Stimulated activated CD8-positive, alpha-beta memory T cell treated with anti-CD3 and anti-CD28 coated beads, Interleukin-15, amount 100 ng/mL, for 48 hours (primary cell): ENCODE measurements around the gene GOLGA1.
"Not testable (repeated sequence)": the region's sequence is repeated elsewhere in the genome, so short reads cannot be mapped to it uniquely, and the experiment has no call there.

Experiments
- DNase-seq, 2 donors: peaks; one replicate each; pipeline ENCODE4 v3.0.0-alpha.2; 2020; ENCODE audit warnings: low read depth in 2 of 2

The GOLGA1 gene

DNA sequence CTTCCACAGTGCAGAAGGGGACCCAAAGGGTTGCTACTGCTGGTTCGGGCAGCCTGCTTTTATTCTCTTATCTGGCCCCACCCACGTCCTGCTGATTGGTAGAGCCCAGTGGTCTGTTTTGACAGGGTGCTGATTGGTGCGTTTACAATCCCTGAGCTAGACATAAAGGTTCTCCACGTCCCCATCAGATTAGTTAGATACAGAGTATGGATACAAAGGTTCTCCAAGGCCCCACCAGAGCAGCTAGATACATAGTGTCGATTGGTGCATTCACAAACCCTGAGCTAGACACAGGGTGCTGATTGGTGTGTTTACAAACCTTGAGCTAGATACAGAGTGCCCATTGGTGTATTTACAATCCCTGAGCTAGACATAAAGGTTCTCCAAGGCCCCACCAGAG is 102.8 kb downstream of the GOLGA1 start:
- DNase-seq = not testable (repeated sequence)

DNA sequence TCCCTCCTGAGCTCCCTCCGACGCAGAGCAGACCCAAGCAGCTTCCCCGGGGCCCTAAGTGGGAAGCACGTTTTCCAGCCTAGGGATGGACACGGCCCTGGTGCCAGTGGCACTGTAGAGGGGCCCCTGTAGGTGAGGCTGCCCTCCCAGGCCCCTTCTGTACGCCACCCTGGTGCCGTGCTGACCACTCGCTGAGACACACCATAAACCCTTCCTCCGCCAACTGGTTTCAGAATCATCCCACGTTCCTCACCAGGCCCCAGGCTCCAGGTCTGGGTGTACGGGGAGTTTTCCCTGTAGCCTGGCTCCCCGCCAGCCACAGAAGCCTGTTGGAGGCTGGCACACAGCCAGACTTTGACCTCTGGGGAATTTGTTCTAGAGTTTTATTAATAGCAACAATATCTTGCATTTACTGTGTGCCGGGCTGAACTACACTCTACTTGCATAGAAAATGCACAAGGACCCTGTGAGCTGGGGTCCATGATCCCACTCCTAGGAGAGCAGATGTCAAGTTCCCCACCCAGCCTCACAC is 105.8 kb downstream of the GOLGA1 start:
- DNase-seq = no peak

DNA sequence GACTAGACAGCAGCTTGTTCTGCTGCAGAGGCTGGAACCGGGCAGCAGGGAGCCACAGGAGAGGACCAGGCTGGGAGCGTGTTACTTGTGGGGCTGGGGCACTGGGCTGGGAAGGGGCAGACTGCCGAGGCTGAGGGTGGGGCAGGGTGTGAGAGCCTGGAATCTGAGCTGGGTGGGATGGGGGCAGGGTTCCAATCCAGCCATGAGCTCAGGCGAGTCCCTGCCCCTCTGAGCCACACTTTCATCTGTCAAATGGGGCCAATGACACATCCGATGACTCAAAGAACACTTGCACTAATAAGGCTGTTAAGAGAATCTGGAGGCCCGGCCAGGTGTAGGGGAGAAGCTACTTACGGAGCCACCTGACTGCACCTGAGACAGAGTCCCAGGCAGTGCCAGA is 106.3 kb downstream of the GOLGA1 start:
- no peak for DNase-seq

DNA sequence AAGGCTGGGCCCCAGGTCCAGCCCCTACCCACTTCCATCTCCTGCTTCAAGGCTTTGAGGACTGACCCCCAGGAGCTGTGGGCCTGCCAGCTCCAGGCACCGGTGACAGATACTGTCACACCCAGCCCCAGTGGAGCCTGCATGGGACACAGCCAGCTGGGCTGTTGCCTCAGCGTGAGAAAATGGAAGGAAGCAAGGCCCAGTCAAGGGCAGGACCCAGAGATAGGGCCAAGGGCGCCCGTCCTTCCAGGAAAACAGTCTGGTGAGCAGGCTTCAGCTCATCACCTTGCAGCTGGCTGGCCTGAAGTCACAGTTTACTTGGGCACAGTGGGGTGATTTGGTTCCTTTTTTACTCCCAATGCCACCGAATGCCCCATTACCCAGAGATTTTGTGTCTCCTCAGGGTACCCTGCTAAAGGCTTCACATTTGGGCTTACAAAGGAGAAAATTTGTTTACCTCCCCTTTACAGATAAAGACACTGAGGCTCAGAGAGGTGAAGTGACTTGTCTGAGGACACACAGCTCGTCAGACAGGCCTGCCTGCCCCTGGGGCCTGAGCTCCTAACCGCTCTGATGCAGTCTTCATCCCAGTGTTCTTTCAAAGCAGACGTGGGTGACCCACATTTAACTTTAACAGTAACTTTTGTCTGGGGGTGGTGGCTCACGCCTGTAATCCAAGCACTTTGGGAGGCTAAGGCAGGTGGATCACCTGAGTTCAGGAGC is 109.1 kb downstream of the GOLGA1 start:
- no peak for DNase-seq

DNA sequence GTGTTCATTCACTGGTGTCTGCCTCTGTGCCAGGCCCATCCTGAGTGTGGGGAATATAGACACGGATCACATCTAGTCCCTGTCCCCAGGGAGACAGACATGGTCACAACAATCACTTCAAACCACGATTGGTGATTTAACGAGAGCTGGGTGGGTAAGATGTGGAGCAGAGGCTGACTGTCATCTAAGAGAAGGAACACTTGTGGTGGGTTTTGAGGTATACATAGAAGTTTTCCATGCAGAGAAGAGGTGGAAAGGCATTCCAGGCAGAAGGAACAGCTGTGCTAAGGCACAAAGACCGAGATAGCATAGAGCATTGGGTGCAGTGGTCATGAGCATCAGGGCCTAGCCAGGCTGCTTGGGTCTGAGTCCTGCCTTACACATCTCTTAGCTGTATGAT is 110.3 kb downstream of the GOLGA1 start:
- DNase-seq = no peak

DNA sequence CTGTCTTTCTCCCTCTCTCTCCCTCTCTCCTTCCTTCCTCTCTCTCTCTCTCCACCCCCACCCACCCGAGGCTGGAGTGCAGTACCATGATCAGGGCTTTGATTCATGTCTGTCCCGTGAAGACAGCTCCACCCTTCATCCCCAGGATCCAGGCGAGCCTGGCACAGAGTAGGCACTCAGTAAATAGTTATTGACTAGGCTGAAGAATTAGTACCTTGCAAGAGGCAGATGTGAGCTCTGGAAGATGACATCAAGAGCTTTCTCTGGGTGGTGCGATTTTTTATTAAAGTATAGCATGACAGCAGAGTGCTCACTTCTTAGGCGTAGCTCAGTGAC is 111.6 kb downstream of the GOLGA1 start:
- DNase-seq = no peak

DNA sequence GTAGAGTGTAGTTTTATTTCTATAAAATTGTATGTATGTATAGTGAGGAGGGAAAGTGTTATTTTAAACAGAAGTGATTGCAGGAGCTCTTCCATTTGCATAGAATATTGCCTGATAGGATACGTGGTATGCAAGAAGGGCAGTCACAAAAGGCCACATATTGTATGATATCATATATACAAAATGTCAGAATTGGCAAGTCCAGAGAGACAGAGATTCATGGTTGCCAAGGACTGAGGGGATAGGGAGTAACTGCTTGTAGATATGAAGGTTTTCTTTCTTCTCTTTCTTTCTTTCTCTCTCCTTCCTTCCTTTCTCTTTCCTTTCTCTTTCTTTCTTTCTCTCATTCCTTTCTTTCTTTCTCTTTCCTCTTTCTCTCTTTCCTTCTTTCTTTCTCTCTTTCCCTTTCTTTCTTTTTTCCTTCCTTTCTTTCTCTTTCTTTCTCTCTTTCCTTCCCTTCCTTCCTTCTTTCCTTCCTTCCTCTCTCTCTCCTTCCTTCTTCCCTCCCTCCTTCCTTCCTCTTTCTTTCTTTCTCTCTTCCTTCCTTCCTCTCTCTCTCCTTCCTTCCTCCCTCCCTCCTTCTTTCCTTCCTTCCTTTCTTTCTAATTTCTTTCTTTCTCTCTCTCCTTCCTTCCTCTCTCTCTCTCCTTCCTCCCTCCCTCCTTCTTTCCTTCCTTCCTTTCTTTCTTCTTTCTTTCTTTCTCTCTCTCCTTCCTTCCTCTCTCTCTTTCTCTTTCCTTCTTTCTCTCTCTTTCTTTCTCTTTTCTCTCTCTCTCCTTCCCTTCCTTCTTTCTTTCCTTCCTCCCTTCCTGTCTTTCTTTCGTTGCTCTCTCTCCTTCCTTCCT is 112.2 kb downstream of the GOLGA1 start:
- no peak for DNase-seq
